BJ (cell line): ENCODE data around the gene ENPP1. TPM values are rescaled to one million over a fixed set of nuclear protein-coding genes. Genes with fewer than 3 reads are reported as not detected.

ENCODE experiments used
- CTCF ChIA-PET: fragments of 350-600 bp; formaldehyde crosslinking; extraction: SDS; loops from one replicate; lab custom pipeline; 2021; ENCODE audit warnings: antibody characterized with exemption, inconsistent platforms; lab: Yijun Ruan, JAX
- POLR2A ChIA-PET: fragments of 300-600 bp; sonication (Branson Sonifier 250); formaldehyde crosslinking; extraction: SDS; loops from one replicate; lab custom pipeline; 2021; ENCODE audit warnings: antibody characterized with exemption; lab: Charles Lee
- DNase-seq: peaks from one replicate; pipeline ENCODE4 v3.0.0-alpha.2; 2011; ENCODE audit warnings: low read depth
- H3K27me3 ChIP-seq: 2 replicates; pipeline ENCODE4 v1.6.0; 2011; ENCODE audit warnings: low read length; ENCODE audit not compliant: control insufficient read depth, insufficient read depth
- H3K36me3 ChIP-seq: 2 replicates; pipeline ENCODE4 v1.5.1; 2011; ENCODE audit warnings: low read length; ENCODE audit not compliant: control insufficient read depth, insufficient read depth
- H3K4me3 ChIP-seq: 2 replicates; pipeline ENCODE4 v1.5.1; 2011; ENCODE audit warnings: low read depth, mild to moderate bottlenecking, control low read depth, low read length
- polyA plus RNA-seq: library from polyadenylated mRNA; depleted of rRNA; stranded (reverse); fragments of >200 nt; gene quantifications from 2 replicates; pipeline ENCODE4 v1.2.3, GENCODE V29; 2011
- TF ChIP-seq, protein P1 (sequence below): IDR thresholded peaks from 2 replicates; pipeline ENCODE4 v1.5.1; 2011; ENCODE audit warnings: low read depth, mild to moderate bottlenecking, control low read depth, inconsistent platforms, low read length, moderate library complexity; ENCODE audit not compliant: insufficient read depth

The ENPP1 gene
- polyA plus RNA-seq, 1 experiment, result 8.0 TPM

DNA sequence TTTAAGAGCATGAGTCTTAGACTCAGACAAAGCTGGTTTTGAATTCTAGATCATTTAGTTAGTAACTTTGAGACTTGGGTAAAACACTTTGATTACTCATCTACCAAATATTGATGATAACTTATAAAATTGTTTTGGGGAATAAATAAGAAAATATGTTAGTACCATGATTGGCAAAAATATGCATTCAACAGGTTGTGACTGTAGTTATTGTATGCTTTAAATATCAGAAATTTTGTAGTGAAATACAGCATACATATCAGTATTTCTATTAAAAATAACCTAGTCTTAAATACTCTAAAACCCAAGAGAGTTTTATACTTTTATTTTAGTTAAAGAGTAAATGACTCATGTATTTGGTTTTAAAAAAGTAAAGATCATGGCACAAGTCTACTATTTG, 68.7 kb downstream of the ENPP1 start:
- TF ChIP-seq, protein P1, sequence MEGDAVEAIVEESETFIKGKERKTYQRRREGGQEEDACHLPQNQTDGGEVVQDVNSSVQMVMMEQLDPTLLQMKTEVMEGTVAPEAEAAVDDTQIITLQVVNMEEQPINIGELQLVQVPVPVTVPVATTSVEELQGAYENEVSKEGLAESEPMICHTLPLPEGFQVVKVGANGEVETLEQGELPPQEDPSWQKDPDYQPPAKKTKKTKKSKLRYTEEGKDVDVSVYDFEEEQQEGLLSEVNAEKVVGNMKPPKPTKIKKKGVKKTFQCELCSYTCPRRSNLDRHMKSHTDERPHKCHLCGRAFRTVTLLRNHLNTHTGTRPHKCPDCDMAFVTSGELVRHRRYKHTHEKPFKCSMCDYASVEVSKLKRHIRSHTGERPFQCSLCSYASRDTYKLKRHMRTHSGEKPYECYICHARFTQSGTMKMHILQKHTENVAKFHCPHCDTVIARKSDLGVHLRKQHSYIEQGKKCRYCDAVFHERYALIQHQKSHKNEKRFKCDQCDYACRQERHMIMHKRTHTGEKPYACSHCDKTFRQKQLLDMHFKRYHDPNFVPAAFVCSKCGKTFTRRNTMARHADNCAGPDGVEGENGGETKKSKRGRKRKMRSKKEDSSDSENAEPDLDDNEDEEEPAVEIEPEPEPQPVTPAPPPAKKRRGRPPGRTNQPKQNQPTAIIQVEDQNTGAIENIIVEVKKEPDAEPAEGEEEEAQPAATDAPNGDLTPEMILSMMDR, result no peak
- CTCF ChIA-PET, result no interaction called here
- H3K36me3 ChIP-seq, result peaks cover 3% of the 10 kb centered on the region; the same call in 1 of the 2 replicates
- POLR2A ChIA-PET, result no interaction called here
- no peak for DNase-seq
- no peak overlapping the region for H3K4me3 ChIP-seq
- no peaks in the 10 kb centered on the region for H3K27me3 ChIP-seq

DNA sequence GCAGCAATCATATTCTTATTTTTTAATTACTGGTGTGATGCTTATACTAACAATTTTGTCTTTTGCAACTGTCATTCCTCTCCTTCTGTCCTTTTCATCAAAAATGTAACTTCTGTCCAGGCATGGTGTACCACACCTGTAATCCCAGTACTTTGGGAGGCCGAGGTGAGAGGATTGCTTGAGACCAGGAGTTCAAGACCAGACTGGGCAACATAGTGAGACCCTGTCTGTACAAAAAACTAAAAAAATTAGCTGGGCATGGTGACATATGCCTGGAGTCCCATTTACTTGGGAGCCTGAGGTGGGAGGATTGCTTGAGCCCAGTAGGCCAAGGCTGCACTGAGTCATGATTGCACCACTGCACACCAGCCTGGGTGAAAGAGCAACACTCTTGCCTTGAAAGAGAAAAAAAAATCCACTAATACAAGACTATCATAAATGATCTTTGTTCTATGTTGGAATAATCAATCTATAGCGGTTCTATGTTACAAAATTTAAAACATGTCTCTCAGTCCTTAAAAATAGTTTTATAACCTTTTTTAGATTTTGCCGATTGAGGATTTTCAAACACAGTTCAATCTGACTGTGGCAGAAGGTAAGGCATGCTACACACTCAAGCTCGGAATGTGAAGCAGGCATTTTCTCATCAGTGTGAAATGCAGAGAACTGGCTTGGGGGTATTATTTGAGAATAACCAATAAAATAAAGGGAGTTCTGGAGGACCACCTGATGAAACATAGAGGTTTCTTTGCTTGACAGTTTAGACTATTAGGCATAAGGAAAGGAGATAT, 70.4 kb downstream of the ENPP1 start:
- no peak for DNase-seq
- Histone ChIP-seq H3K36me3 (peaks cover 3% of the 10 kb centered on the region; the same call in 1 of the 2 replicates), H3K27me3 (no peaks in the 10 kb centered on the region), H3K4me3 (no peak overlapping the region)
- ChIA-PET CTCF (interaction anchor here (0.5 to 0.9 kb wide), 2 partner anchors 32 to 159 kb away, joined by 3 to 5 read pairs; no protein-coding TSS in a partner anchor), POLR2A (no interaction called here)
- TF ChIP-seq, protein P1, result no peak

DNA sequence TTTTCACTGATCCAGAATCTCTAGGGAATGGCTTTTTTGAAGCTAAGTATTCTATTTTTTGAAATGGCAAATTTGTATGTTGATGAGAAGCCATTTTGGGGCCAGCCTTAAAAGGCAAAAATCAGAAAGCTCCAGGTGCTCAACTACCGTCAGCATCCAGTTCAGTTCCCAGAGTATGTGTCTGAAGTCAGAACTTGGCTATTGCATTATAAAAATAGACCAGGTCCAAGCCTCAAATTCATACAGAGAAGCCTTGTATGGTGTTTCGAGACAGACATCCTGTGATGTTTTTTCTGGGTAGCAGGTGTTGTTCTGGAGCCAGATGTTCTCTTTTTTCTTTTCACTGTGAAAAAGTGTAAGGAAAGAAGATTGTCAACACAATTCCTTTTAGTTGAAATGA, 75.2 kb downstream of the ENPP1 start:
- DNase-seq, result no peak

DNA sequence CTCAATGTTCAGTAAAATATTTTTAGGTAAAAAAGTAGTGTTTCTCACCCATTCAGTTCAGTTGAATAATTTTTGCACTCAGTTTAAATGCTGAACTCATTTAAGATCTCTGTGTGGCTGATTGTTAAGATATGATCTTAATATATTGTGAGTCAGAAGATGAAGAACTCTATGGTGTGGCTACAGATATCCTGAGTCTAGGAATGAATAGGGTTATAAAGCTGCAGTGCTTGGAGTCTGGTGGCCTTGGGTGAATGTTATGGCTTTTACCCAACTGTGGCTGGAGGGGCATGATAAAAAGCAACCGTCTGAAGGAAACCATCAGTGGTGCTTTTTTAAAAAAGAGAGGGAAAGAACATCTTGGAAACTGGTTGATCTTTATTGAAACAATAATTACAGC, 77.4 kb downstream of the ENPP1 start:
- TF ChIP-seq, protein P1, result no peak
- no peaks in the 10 kb centered on the region for H3K27me3 ChIP-seq
- no peak for DNase-seq
- ChIA-PET CTCF (interaction anchor here (1.4 kb wide), 1 partner anchor 25 kb away, joined by 8 read pairs; no protein-coding TSS in a partner anchor), POLR2A (no interaction called here)
- H3K36me3 ChIP-seq, result peaks cover 4% of the 10 kb centered on the region
- no peak overlapping the region for H3K4me3 ChIP-seq

More for the DNA sequence above, 75.2 kb downstream of the ENPP1 start:
- TF ChIP-seq, protein P1, result no peak
- ChIA-PET POLR2A (no interaction called here), CTCF (interaction anchor here (1.3 to 1.4 kb wide), 2 partner anchors 32 to 188 kb away, joined by 4 to 7 read pairs; no protein-coding TSS in a partner anchor)
- Histone ChIP-seq H3K4me3 (no peak overlapping the region), H3K27me3 (no peaks in the 10 kb centered on the region), H3K36me3 (peaks cover 4% of the 10 kb centered on the region)

DNA sequence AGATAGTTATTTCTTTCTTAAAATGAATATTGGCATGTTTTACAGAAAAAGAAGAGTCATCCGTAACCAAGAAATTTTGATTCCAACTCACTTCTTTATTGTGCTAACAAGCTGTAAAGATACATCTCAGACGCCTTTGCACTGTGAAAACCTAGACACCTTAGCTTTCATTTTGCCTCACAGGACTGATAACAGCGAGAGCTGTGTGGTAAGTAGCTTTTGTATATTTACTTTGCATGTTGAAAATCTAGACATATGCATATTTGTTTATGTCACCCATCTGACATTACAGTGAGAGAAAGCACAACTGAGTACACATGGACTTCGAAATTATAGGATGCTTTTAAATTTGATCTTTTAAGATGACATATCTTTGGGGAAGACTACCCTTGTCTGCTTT, 78.7 kb downstream of the ENPP1 start:
- Histone ChIP-seq H3K27me3 (no peaks in the 10 kb centered on the region), H3K36me3 (peaks cover 2% of the 10 kb centered on the region), H3K4me3 (no peak overlapping the region)
- no peak for DNase-seq
- ChIA-PET CTCF (interaction anchor here (1.4 kb wide), 1 partner anchor 23 kb away, joined by 8 read pairs; no protein-coding TSS in a partner anchor), POLR2A (no interaction called here)
- TF ChIP-seq, protein P1, result no peak
